HG03025 (cell line): ENCODE data around the gene PKD1L1.
"Not testable (repeated sequence)": the region's sequence is repeated elsewhere in the genome, so short reads cannot be mapped to it uniquely, and the experiment has no call there.

Experiments used
- ATAC-seq: cut with Tn5 transposase; IDR thresholded peaks from one replicate; pipeline ENCODE4 v1.9.1; 2021; ENCODE audit warnings: mild to moderate bottlenecking, moderate library complexity; ENCODE audit not compliant: unreplicated experiment, low FRiP score

Gene PKD1L1

GRCh38 chr7:47940088-47941013 lies 7.9 kb downstream of the PKD1L1 start:
- ATAC-seq = no peak

DNA sequence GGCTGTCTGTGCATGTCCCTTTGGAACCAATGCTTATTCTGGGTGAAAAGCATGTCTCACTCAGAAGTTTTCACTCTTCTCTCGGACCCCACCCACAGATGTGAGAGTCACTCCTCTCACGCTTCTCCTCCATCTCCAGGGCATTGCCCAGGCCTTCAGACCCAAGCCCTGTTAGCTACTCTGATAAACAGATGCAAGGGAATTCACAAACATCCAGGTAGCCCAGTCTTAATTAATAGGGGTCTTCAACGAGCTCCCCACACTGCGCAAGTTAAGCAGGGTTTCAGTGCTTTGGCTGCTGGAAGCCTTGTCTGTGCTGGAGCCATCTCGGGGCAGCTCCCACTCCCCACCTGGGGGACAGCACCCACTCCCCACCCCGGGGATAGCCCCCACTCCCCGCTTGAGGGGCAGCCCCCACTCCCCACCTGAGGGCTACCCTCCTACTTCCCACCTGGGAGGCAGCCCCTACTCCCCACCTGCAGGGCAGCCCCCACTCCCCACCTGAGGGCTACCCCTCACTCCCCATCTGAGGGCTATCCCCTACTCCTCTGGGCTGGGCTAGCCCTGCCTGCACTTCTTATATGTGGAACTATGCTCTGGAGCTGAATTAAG lies 8.7 kb downstream of the PKD1L1 start:
- ATAC-seq = no peak

- ATAC-seq = no peak
These were observed 9.6 kb downstream of the PKD1L1 start for GRCh38 chr7:47938574-47939165.

DNA sequence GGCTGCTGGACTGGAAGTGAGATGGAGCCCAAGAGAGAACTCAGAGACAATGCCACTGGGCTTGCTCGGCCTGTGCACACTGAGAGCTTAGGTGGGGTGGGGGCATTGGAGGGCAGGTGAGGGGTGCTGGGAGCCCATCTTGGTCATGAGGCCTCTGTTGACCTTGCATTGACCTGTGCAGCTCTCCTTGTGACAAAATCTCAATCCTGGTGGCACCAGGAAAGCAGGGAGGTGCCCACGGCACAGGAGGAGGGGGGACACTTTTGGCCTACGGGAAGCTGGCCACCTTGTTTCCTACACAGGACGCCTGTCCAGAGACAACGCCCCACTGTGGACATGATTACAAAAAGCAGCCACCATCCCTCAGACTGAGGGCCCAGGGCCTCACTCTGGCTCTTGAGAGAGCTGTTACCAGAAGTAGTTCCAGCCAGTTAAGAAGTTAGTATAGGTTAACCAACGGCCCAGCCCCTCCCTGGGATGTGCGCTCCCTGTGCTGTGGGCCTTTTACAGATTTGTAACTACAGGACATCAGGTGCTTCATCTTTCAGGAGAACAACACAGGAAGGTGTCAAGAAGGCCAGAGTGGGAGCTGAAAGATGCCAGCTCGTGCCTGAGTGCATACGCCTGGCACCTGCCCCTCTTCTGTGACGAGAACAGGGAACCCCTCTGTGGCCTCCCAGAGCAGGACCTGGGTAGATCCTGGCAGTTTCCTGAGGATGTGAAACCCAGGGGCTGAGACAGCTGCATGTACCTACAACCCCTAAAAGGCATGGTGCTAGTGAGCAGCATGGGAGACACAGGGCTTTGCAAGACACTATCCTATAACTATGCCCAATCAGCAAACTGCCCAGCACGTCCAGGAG lies 10.3 kb downstream of the PKD1L1 start:
- ATAC-seq = peak; percentile 74

DNA sequence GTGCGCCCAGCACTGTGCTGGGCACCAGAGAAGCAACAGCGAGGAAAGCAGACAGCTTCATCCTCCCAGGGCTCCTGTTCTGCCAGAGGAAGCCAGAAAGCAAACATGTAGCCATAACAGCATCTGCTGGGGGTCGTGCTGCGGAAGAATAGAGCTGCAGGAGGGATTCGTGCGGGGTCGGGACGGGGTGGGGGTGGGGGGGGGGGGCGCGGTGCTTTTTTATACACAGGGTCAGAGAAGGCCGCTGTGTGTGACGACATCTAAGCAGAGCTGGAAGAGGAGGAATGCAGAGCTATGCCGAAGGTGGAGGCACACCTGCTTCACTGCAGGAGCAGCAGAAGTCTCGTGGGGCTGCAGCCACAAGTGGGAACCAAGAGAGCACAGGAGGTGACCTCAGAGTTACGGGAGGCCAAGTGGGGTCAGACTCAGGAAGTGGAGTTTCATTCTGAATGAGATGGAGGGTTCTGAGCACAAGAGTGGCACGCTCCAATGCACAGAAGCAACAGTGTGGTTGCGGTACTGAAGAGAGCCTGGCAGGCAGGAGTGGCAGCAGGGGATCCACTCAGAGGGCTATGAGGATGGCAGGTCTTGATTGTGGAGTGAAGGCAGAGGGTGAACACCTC lies 11.1 kb downstream of the PKD1L1 start:
- peak; percentile 93 for ATAC-seq

GRCh38 chr7:47936323-47936722 lies 11.9 kb downstream of the PKD1L1 start:
- no peak for ATAC-seq

DNA sequence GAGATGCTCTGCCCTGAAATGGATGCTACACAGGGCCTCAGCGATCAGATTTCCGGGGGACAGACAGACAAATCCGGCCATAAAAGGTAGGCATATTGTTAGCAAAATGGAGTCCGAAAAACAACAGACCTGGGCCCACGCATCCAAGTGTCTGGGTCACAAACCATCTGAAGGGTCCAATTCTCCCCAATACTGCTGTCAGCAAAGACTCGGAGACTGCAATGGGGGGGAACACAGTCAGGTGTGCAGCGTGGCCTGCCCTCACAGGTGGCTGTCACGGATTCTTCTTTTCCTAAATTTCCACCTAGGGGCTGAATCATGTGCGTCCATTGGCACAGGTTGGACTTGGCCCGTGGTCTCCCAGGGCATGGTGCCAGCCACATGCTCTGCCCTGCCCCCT lies 12.9 kb downstream of the PKD1L1 start:
- ATAC-seq = no peak

DNA sequence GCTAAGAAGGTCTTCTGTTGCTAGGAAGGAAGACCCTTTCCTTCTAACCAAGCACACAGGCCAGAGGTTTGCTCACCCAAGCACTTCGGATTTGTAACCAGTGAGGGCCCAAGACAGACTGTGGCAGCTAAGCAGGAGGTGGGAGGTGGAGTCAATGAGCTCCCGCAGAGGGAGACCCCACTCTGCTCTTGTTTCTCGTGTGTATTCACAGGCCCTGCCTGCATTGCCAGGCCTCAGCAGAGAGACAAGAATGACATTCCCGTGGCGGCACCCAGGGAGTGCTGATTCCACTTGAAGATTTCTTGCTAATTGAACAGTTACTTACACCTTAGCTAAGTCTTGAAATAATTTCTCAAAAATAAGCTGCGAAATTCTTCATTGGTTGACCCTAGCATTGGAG lies 13.4 kb downstream of the PKD1L1 start:
- ATAC-seq = no peak

GRCh38 chr7:47933215-47933614 lies 15.1 kb downstream of the PKD1L1 start:
- ATAC-seq = no peak

DNA sequence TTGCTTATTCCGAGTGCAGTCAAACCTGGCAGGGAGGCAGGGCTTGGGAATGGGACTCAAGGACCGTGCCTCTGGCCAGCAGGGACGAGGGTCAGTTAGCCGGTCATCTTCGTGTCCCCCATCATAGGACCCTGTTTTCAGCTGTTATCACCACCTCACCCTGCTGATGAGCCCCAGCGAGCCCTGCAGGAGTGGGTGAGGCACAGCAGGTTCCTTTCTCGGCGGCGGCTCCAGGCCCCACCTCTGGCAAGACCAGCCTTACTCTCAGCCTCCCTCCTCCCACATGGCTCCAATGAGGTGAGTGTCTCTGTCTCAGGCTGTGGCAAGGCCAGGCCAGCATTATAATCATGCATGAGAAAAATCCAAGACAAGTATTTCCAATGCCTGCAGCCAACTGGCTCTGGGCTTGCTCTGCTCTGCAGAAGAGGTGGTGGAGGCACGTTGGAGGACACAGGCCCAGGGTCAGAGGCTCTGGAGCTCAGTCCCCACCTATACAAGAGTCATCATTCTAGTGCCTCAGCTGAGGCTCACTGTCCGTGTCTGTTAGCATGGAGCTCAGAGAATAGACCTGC lies 15.7 kb downstream of the PKD1L1 start:
- ATAC-seq = no peak

GRCh38 chr7:47932016-47932415 lies 16.2 kb downstream of the PKD1L1 start:
- ATAC-seq = no peak

DNA sequence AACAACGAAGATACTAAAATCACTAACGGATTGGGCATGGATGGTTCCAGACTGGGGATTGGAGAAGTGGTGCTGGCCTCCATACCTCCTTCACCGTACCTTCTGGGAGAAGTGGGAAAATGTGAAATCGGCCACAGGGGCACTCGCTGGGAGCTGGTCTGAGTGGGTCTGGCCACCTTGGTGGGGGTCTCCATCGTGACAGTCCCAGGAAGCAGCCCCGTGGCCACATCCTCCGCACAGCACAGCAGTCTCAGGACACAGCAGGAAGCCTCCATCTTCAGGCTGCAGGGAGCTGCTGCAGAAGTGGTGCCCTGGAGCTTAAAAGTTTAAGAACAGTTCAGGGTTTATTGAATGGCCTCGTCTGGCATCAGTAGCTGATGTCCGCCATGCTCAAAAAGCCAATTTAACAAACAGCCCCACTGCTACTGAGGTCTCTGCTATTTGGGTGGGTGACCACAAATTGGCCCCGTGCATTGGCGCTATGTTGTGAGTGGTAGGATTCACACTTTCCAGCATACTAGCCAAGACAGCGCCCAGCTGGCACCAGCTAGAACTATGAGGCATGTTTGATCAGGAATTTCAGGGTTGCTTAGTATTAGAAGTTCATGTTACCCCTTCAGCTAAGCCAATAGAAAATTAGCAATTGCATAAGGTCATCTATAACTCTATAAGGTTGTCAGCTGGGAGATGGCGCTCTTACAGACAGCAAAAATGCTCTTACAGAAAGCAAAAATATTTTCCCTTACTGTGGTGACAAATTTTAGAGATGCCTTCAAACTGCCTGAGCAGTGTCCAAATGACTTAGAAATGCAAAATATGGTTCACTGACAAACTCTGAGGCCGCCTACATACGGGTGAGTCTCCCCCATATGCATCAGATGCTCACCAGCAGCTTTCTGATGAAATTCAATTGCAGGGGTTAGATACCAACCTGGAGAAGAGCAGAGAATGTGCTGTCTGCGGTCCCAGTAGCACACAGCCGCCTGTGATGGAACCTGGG lies 17.0 kb downstream of the PKD1L1 start:
- no peak for ATAC-seq

GRCh38 chr7:47924266-47924665 lies 24.0 kb downstream of the PKD1L1 start:
- no peak for ATAC-seq

DNA sequence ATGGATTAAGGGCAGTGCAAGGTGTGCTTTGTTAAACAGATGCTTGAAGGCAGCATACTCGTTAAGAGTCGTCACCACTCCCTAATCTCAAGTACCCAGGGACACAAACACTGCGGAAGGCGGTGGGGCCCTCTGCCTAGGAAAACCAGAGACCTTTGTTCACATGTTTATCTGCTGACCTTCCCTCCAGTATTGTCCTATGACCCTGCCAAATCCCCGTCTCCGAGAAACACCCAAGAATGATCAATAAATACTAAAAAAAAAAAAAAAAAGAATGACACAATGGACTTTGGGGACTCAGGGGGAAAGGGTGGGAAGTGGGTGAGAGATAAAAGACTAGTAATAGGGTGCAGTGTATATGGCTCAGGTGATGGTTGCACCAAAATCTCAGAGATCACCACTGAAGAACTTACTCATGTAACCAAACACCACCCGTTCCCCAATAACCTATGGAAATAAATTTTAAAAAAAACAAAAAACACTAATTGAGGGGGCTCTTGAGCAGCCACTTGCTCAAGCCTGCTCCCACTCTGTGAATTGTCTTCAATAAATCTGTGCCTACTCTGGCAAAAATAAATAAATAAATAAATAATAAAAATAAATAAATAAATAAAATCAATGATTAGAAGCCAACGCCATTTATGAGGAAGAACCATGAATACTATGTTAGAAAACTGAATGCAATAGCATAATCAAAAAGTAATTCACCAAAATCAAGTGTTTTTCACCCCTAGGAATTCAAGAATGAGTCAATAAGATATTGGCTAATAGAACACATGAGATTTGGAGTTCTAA lies 25.0 kb downstream of the PKD1L1 start:
- not testable (repeated sequence) for ATAC-seq

DNA sequence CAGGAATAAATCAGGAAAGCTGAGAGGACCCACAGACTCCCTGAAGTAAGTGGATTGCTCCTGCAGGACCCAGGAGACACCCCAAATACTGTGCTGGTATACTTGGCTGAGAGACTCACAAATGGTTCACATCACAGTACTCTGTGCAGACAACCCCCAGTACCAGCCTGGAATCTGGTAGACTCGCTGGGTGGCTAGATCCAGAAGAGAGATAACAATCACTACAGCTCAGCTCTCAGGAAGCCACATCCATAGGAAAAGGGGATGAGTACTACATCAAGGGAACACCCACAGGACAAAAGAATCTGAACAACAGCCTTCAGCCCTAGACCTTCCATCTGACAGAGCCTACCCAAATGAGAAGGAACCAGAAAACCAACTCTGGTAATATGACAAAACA lies 31.8 kb downstream of the PKD1L1 start:
- ATAC-seq = not testable (repeated sequence)

- no peak for ATAC-seq
These were observed 32.7 kb downstream of the PKD1L1 start for GRCh38 chr7:47915616-47915976.

DNA sequence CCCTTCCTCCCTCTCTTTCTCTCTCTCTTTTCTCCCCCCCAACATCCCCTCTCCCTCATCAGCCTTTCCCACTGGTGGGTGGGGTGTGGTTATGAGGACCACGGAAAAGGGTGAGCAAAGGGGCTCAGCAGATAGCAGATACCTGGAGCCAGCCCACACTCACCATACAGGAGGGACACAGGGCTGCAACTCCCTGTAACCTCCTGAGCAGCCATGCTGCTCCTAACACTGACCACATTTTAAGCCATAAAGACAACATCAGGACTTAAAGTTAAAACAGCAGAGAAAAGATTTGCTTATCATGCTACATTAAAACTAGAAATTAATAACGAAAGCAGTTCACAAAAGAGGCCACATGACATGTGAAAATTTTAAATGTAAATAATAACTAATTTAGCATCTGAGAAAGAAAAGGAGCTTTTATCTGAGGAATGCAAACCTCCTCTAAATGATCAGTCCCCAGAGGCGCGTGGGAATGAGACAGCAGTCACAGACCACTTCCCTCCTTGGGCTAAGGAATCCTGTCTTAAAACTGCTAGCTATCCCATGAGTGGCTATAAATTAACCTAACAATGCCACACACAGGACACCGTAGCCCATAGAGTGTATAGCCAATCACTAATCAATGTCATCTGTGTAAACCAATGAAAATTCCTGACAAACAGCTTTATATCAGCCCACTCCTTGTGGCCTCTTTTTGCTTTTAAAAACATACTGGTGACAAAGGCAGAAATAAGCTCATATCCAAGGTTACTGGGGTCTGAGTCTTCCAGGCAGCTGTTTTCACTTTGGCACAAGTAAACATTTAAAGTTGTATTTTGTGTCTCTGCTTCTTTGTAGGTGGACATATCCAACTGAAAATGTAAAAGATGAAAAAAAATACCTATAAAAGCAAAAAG lies 33.3 kb downstream of the PKD1L1 start:
- ATAC-seq = no peak
